Stomach (tissue), 4 donors: Measurements from ENCODE around the gene ARAP2.

Source experiments
- CTCF ChIP-seq, 7 experiments: fragments of 450-650 bp in 4 of 7; fragments of 200-600 bp in 3 of 7; sonication (generic) in 3 of 7; IDR thresholded peaks; one replicate each; pipeline ENCODE4 v1.5.1; 2016 to 2019; ENCODE audit warnings: antibody characterized with exemption in 7 of 7, control low read depth in 2 of 7, mild to moderate bottlenecking in 1 of 7
- EP300 ChIP-seq: sonication (generic); formaldehyde crosslinking; IDR thresholded peaks from one replicate; pipeline ENCODE4 v1.6.1; 2017; ENCODE audit warnings: antibody characterized with exemption
- POLR2A ChIP-seq, 4 donors: fragments of 450-650 bp; IDR thresholded peaks; one replicate each; pipeline ENCODE4 v1.6.1; 2016; ENCODE audit warnings: antibody characterized with exemption in 4 of 4, control low read depth in 2 of 4, mild to moderate bottlenecking in 1 of 4, moderate library complexity in 1 of 4
- POLR2AphosphoS5 ChIP-seq, 3 donors: sonication (generic); formaldehyde crosslinking; IDR thresholded peaks; one replicate each; pipeline ENCODE4 v1.6.1; 2016; ENCODE audit warnings: antibody characterized with exemption in 3 of 3

- no peak for TF ChIP-seq EP300
- no peak for TF ChIP-seq POLR2A (IDR thresholded peaks at IDR 0.05)
- TF ChIP-seq CTCF (IDR thresholded peaks at IDR 0.05) = no peak
- no peak for TF ChIP-seq POLR2AphosphoS5 (IDR thresholded peaks at IDR 0.05)
Observed at GRCh38 chr4:36043241-36043640, 201.1 kb downstream of the ARAP2 start.
